HG03575 (cell line): ENCODE data around the gene MYO1G.
"Not testable (repeated sequence)": the region's sequence is repeated elsewhere in the genome, so short reads cannot be mapped to it uniquely, and the experiment has no call there.

Experiments used
- ATAC-seq: cut with Tn5 transposase; IDR thresholded peaks from one replicate; pipeline ENCODE4 v1.9.1; 2021; ENCODE audit not compliant: unreplicated experiment, insufficient number of reproducible peaks, low FRiP score; ENCODE audit errors: extremely low read depth

MYO1G gene

DNA sequence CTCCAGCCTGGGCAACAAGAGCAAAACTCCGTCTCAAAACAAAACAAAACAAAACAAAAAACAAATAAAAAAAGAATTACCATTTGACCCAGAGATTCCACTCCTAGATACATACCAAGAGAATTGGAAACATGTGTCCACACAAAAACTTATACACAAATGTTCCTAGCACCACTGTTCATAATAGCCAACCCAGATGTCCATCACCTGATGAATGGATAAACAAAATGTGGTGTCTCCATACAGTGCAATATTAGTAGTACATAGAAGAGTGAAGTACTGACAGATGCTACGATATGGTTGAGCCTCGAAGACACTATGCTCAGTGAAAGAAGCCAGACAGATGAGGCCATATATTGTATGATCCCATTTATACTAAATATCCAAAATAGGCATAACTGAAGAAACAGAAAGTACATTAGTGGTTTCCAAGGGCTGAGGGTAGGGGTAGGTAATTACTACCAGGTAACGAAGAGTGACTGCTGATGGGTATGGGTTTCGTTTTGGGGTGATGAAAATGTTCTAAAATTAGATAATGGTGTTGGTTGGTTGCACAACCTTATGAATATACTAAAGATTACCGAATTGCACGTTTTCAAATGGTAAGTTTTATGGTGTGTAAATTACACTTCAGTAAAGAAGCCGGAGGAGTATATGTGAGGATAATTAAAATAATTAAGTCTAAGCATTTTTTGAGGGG, 20.0 kb downstream of the MYO1G start:
- ATAC-seq: no peak

DNA sequence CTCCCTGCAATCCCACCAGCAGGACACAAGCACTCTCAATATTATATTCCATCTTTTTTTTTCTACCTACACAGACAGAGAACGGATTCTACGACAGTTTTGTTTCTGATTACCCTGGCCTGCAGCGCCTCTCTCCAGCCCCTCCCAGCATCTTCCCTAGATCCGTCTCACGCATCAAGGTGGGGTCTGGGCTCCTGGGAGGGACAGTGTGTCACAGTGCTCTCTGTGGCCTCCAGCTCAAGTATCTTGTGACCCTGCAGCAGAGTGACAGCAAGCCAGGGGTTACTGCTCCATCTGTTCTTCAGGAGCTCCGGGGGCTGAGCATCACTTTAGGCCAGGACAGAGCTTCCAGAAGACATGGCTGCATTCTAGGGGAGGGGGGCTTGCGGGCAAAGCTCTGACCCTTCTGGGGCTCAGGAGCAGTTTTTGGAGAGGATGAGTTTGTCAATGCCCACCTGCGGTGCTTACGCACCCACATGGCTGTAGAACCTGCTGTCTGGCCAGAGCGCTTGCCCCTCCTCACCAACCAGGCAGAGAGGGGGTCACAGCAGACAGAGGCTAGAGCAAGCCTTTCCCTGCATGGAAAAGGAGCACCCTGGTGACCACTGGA, 22.6 kb downstream of the MYO1G start:
- ATAC-seq: no peak

DNA sequence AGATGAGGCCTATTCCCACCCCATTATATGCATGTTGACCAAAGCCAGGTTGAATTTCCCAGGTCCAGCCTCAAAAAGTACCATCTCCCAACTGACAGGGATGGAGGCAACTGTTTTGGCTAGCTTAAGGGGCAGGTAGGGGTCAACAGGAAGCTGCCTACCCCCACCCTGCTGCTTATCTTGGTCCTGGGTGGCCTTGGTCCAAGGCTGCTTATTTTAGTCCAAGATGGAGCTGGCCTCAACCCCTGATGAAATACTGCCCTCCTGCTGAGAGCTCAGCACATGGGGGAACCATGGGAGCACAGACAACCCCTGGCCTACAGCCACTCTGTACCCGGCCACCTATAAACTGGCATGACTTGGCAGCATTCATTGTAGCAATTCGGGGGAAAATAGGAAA, 23.1 kb downstream of the MYO1G start:
- ATAC-seq: no peak

DNA sequence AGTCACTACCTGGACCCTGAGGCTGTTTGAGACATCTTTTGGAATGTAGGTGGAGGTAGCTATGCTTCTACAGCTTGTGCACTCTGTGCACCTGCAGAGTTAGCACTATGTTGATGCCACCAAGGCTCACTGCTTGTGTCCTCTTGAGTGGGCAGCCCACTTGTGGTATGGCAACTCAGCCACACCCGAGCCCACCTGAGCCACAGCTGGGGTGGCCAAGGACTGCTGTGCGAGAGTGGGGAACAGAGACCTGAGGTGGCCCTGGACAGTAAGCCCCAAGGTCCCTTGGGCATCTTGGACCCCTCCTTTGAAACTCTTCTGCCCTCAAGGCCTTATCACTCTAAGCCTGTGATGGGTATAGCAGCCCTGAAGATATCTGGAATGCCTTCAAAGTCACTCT, 25.7 kb downstream of the MYO1G start:
- no peak for ATAC-seq

DNA sequence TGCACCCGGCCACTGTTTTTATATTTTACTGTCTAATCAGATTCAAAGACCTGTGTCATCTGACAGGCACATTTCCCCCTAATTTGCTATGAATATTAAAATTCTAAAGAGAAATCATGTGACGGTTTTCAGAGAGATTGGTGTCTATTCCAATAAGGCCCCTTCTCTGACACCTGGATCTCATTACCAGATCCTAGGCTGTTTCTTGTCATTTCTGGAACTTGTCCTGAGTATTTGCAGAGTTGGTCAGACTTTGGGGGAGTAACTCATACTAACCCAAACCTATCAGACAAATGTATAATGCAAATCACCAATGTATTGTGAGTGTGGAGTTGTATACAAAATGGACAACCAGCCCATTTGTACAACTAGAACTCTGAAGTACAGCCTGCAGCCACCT, 29.5 kb downstream of the MYO1G start:
- ATAC-seq: no peak

DNA sequence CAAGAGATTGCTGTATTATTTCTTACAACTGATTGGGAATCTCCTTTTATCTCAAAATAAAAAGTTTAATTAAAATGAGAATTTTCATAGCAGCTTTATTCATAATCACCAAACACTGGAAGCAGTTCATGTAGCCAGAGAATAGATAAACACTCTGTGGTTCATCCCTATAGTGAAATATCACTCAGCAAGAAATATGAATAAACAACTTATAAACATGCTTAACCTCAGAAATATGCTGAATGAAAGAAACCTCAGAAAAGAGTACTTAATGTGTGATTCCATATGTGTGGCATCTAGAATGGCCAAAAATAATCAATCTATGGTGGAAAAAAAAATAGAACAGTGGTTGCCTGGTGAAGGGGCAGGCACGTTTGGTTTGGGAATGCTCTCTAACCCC, 33.3 kb downstream of the MYO1G start:
- ATAC-seq: no peak

DNA sequence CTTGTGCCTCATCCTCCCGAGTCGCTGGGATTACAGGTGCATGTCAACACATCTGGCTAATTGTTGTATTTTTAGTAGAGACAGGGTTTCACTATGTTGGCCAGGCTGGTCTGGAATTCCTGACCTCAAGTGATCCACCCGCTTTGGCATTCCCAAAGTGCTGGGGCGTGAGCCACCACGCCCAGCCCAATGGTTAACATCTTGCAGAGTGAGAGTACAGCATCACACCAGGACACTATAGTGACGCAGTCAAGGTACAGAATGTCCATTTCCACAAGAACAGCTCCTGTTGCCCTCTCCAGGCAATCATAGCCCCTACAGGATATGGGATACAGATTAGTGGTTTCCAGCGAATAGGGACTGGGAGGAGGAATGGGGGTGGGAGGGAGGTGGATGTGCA, 34.0 kb downstream of the MYO1G start:
- no peak for ATAC-seq

DNA sequence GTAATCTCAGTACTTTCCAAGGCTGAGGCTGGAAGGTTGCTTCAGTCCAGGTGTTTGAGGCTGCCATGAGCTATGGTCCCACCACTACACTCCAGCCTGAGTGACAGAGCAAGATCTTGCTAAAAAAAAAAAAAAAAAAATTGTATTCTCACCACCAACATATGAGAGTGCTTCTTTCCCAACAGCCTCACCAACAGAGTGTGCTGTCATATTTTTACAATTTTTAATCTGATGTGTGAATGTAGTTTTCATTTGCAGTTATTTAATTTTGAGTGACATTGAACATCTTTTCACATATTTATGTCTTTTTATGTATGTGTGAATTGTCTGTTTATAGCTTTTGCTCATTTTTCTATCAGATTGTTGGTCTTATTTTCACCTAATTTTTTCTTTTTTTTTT, 35.2 kb downstream of the MYO1G start:
- ATAC-seq: no peak

DNA sequence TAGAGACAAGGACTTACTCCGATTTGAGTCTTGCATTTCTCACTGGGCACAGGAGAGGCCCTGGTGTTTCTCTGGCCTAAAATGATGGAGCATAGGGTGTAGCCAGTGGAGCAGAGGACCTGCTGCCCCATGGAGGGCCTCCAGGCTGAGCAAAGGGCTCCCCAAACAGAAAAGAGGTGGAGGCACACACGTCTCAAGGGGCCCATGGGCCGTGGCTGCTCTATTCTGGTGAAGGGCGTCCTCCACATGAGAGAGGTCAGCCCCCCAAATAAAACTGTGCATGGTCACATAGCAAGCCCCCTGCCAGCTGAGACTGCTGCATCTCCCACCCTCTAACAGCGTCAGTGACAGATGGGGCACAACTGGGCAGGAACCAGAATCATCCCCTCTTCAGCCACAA, 41.4 kb downstream of the MYO1G start:
- ATAC-seq: no peak

DNA sequence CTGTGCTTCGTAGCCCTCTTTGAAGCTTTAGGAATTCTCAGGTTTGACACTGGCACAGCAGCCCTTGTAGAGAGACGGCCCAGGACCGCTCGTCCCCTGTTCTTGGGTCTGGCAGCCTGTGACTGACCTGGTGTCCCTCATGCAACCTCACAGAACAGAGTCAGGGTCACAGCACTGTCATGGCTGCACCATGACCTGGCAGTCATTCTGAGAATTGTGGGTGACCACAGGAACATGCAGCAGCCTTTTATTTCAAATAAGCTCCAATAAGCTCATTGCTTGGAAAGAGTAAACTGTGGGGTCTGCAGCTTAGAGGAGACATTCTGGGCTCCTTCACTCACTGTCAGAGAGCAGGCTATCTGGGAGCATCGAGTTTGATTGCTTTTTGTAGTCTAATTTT, 42.5 kb downstream of the MYO1G start:
- ATAC-seq: no peak

DNA sequence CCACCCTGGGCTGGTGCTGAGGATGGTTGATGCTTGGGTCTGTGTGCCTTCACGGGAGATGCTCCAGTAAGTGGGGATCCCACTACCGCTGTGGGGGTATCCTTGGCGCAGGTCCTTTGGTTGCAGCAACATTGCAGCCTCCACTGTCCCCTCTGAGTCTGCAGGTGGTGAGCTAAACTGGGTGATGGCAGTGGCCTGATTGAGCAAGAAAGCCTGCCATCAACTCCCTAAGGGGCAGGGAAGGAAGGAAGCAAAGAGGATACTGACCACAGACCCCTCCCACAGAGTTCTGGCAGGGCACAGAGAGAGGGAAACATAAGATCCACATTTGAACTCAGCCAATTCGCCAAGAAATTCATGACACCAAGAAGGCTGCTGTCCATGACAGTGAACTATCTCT, 43.2 kb downstream of the MYO1G start:
- ATAC-seq: no peak

DNA sequence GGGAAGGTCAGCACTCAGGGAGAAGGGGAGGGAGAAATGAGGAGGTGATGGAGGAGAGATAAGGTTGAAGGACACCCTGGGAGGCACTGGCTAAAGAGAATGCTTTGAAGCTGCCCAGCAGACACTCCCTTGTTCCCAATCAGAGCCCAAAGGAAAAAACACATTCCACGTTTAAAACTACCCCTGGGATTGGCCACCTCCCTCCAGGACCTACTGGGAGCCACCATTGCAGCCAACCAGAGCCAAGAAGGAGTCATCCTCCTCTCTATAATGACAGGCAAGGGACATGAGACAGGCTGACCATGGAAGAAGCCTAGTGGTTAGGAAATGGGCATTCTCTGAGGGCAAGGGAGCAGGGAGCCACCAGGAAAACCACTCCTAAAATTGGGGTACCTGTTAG, 43.8 kb downstream of the MYO1G start:
- no peak for ATAC-seq

DNA sequence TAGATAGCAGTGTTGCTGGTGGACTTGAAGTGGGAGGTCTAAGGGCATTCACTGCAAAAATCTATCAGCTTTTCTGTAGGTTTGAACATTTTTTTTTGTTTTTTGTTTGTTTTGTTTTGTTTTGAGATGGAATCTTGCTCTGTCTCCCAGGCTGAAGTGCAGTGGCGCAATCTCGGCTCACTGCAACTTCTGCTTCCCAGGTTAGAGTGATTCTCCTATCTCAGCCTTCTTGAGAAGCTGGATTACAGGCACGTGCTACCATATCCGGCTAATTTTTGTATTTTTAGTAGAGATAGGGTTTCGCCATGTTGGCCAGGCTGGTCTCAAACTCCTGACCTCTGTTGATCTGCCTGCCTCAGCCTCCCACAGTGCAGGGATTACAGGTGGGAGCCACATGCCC, 44.3 kb downstream of the MYO1G start:
- ATAC-seq: not testable (repeated sequence)

DNA sequence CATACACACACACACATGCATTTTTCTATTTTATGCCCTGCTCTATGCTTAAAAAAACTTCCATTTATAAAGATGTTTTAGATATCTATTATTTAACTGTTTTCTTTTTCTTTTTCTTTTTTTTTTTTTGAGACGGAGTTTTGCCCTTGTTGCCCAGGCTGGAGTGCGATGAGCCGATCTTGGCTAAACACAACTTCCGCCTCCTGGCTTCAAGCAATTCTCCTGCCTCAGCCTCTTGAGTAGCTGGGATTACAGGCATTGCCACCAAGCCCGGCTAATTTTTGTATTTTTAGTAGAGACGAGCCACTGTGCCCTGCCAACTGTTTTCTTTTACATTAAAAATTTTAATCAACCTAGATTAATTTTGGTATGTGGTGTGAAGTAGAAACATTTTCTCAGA, 47.9 kb downstream of the MYO1G start:
- ATAC-seq: no peak

DNA sequence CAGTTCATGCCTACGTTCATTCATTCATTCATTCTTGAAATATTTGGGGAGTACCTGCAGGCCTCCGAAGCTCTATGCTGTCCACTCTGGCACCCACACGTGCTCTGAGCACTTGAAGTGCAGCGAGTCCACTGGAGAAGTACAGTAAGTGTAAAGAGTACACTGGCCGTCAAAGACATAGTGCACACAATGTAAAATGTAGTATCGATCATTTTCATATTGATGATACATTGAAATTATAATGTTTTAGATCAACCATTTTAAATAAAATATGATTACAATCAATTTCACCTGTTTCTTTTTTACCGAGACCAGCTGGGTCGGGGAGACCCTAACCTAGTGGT, 56.5 kb downstream of the MYO1G start:
- no peak for ATAC-seq

DNA sequence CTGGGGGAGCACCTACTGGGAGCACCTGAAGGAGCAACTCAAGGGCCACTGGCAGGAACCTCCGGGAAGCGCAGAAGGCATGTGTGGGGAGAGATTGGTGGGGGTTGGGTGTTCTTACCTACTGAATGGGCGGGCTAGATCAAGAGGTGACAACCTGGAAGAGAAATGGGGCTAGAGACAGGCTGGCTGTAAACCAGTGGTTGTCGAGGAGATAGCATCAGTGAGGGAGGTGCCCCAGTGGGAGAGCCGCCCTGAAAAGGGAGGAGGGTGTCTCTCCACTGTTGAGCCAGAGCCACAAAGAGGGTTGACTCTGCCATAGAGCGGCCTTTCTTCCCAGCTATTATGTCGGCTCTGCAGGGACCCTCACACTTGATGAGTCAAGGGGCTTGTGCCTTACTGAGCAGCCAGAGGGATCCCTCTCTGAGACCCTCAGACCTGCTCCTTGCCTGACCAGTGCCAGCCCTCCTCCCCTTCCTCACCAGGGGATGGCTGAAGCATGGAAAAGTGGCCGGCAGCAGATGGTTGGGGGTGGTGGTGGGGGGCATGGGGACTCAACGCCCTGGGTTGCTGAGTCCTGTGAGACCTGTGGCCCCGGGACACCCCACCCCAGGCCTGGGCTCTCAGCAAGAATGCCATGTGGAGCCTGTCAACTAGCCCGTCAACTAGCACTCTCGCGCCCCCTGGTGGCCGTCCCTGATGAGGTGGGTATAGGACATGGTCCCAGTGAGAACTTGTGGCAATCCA, 57.0 kb downstream of the MYO1G start:
- no peak for ATAC-seq

DNA sequence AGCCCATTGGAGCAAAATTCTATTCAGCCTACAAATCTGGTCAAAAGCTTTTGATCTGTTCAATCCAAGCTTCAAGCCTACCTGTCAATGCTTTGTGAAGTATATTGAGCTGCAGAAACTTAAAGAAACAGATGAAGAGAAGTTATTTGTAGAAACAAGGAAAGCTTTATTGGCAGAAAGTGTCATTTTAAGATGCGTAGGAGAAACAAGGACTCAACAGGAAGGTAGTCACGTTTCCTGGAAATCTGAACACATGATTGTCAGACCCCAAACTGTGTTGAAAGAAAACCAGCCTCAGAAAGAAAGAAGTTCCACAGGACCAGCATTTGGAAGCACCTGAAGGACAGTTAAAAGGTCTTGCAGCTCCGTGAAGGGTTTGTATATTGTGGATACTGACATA, 58.7 kb downstream of the MYO1G start:
- no peak for ATAC-seq

DNA sequence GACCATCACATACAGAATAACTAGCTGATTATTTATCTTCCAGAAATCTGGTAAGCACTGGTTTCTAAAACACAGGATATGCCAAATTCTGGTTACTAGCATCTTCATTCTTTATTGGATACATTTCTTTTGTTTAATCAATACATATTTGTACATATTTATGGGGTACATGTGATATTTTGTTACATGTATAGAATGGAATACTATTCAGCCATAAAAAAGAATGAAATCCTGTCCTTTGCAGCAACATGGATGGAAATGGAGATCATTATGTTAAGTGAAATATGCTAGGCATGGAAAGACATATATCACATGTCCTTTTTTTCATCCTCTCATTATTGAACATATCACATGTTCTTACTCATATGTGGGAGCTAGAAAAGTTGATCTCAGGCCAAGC, 60.8 kb downstream of the MYO1G start:
- no peak for ATAC-seq

DNA sequence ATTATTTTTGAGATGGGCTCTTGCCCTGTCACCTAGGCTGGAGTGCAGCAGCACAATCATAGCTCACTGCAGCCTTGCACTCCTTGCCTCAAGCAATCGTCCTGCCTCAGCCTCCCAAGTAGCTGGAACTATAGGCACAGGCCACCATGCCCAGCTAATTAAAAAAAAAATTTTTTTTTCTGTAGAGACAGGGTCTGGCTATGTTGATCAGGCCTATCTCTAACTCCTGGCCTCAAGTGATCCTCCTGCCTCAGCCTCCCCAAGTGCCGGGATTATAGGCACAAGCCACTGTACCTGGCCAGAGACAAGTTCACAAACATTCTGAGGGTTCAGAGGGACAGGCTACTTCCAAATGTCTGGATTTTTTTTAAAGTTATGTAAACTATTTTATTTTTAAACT, 61.4 kb downstream of the MYO1G start:
- ATAC-seq: no peak

DNA sequence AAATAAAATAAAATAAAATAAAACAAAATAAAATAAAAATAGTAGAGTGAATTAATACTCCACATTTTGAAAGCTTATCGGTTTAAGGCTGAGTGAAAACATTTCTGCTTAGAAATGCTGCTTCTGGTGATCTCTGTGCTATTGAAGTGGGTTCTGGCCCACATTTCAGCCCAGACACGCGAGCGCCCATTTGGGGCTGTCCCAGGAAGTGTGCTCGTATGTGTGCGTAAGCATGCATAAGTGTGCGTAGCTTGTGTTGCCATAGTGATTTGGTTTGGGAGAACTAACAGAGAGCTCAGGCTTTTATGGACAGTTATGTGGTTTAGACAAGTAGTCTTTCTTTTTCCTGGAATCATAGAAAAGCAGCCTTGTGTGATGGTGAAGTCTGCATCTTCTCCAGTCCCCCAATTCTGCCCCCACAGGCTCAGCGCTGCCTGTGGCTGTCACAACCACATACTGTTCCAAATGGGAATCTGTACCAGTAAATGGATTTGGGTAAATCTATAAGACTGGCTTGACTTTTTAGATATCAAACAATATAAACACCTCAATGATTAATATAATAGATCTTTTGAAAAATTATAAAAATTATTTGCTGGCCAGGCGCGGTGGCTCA, 63.7 kb downstream of the MYO1G start:
- no peak for ATAC-seq
